HCT116 (cell line): ENCODE measurements around the gene FCHO2.

Experiments used
- CTCF ChIP-seq, 3 experiments: fragments of 200-600 bp in 1 of 3; sonication (generic) in 1 of 3; IDR thresholded peaks in 2 of 3; conservative IDR thresholded peaks in 1 of 3; 2 replicates each; pipeline ENCODE4 v1.5.1; 2012 to 2017; ENCODE audit warnings: low read depth in 2 of 3, low read length in 2 of 3, antibody characterized with exemption in 1 of 3, borderline replicate concordance in 1 of 3, control low read depth in 1 of 3, mild to moderate bottlenecking in 1 of 3, mixed read lengths in 1 of 3, mixed run types in 1 of 3, moderate library complexity in 1 of 3; ENCODE audit not compliant: insufficient read depth in 1 of 3
- MAX ChIP-seq: IDR thresholded peaks from 2 replicates; pipeline ENCODE4 v1.6.1; 2012
- POLR2A ChIP-seq: IDR thresholded peaks from 2 replicates; pipeline ENCODE4 v1.7.0; 2011; ENCODE audit warnings: borderline replicate concordance; ENCODE audit not compliant: insufficient read depth, insufficient read length; ENCODE audit errors: extremely low read depth
- POLR2AphosphoS5 ChIP-seq: IDR thresholded peaks from 2 replicates; pipeline ENCODE4 v1.6.1; 2011; ENCODE audit warnings: mild to moderate bottlenecking, low read depth, low read length, moderate library complexity
- RAD21 ChIP-seq: IDR thresholded peaks from 2 replicates; pipeline ENCODE4 v1.6.1; 2012; ENCODE audit warnings: low read depth, mild to moderate bottlenecking
- SIN3A ChIP-seq: IDR thresholded peaks from 2 replicates; pipeline ENCODE4 v1.6.1; 2012; ENCODE audit warnings: low read depth
- ZFX ChIP-seq: fragments of 450-650 bp; IDR thresholded peaks from 2 replicates; pipeline ENCODE4 v1.6.1; 2017

GRCh38 chr5:73135429-73136054, 179.7 kb downstream of the FCHO2 start:
- TF ChIP-seq POLR2AphosphoS5 (no peak), MAX (no peak), ZFX (no peak), CTCF (IDR thresholded peaks at IDR 0.05 in 2 of 3, conservative IDR thresholded peaks at IDR 0.05 in 1 of 3; ENCODE audit: borderline replicate concordance in 1 of 3, insufficient read depth in 1 of 3, low read depth in 2 of 3, low read length in 2 of 3) (peak; percentile 36 to 62 (median 57); a peak in 5 of 6 replicates), SIN3A (no peak), RAD21 (peak; percentile 50), POLR2A (no peak)
